ENCODE data around the gene CDC42EP2. TPM values are rescaled to one million over a fixed set of nuclear protein-coding genes. Genes with fewer than 3 reads are reported as not detected.

Gene CDC42EP2
- polyA plus RNA-seq, 1 of the 3 experiments (the other 2 are of a cell fraction), result 8.1 TPM

- Histone ChIP-seq H4K20me1 (ENCODE audit: insufficient read depth) (peaks cover under 1% of the 10 kb centered on the region), H3K9me2 (no peaks in the 10 kb centered on the region), H3K27me3 (ENCODE audit: insufficient read depth) (no peaks in the 10 kb centered on the region), H3K9ac (no peak overlapping the region), H3K4me2 (no peak overlapping the region), H3K9me3 (no peaks in the 10 kb centered on the region), H3K4me3 (ENCODE audit: low read depth in 2 of 2, low read length in 1 of 2) (no peak overlapping the region), H3K36me3 (replicated peaks in 1 of 2; ENCODE audit: control insufficient read depth in 1 of 2, insufficient read depth in 2 of 2, low read length in 1 of 2) (no peaks in the 10 kb centered on the region), H2AFZ (ENCODE audit: low read depth) (no peak overlapping the region), H3K79me2 (ENCODE audit: insufficient read depth) (peaks cover 4% of the 10 kb centered on the region), H3K27ac (ENCODE audit: low read depth in 2 of 2, low read length in 1 of 2) (peak overlapping the region in 1 of 2 experiments; percentile 18; a peak in 1 of 4 replicates), H3F3A (replicated peaks; ENCODE audit: insufficient read depth) (peaks cover 16% of the 10 kb centered on the region), H3K4me1 (ENCODE audit: control insufficient read depth in 1 of 2, insufficient read depth in 2 of 2, low read depth in 1 of 2, low read length in 1 of 2) (peaks cover 10 to 28% of the 10 kb centered on the region in 2 experiments; a peak in 2 of 4 replicates)
- 92% methylated on average over 5 of the region's 6 CpGs for WGBS (ENCODE audit: low lambda C conversion rate)
- no peak for TF ChIP-seq REST (IDR thresholded peaks at IDR 0.05; ENCODE audit: low read depth, low read length)
- ChIA-PET POLR2A (interaction anchor here (1.0 to 1.3 kb wide), 3 partner anchors 8 to 23 kb away, joined by 3 to 5 read pairs (median 4); no protein-coding TSS in a partner anchor), CTCF (interaction anchor here (1.0 to 24.1 kb wide), 4 partner anchors 18 to 91 kb away, joined by 3 to 1118 read pairs (median 137); partner anchors contain the start of gene DPF2)
- no peak for DNase-seq
Measured at GRCh38 chr11:65310736-65311135, 3.9 kb upstream of the CDC42EP2 start.

- Histone ChIP-seq H3K9ac (no peak overlapping the region), H2AFZ (ENCODE audit: low read depth) (no peak overlapping the region), H3K9me2 (no peaks in the 10 kb centered on the region), H4K20me1 (ENCODE audit: insufficient read depth) (peaks cover 6% of the 10 kb centered on the region), H3K27ac (ENCODE audit: low read depth in 2 of 2, low read length in 1 of 2) (peak overlapping the region in 1 of 2 experiments; percentile 18; a peak in 1 of 4 replicates), H3K36me3 (replicated peaks in 1 of 2; ENCODE audit: control insufficient read depth in 1 of 2, insufficient read depth in 2 of 2, low read length in 1 of 2) (no peaks in the 10 kb centered on the region), H3F3A (replicated peaks; ENCODE audit: insufficient read depth) (peaks cover 11% of the 10 kb centered on the region), H3K79me2 (ENCODE audit: insufficient read depth) (peaks cover 9% of the 10 kb centered on the region), H3K9me3 (no peaks in the 10 kb centered on the region), H3K4me3 (ENCODE audit: low read depth in 2 of 2, low read length in 1 of 2) (no peak overlapping the region), H3K4me1 (ENCODE audit: control insufficient read depth in 1 of 2, insufficient read depth in 2 of 2, low read depth in 1 of 2, low read length in 1 of 2) (peaks cover 14 to 33% of the 10 kb centered on the region in 2 experiments; a peak in 2 of 4 replicates), H3K4me2 (no peak overlapping the region), H3K27me3 (ENCODE audit: insufficient read depth) (no peaks in the 10 kb centered on the region)
- DNase-seq, result no peak
- no peak for TF ChIP-seq GABPA (IDR thresholded peaks at IDR 0.05; ENCODE audit: low read depth)
- no peak for TF ChIP-seq TAF1 (IDR thresholded peaks at IDR 0.05; ENCODE audit: borderline replicate concordance, low read depth, low read length)
- TF ChIP-seq PBX3 (IDR thresholded peaks at IDR 0.05), result no peak
- TF ChIP-seq TCF12 (IDR thresholded peaks at IDR 0.05), result no peak
- no peak for TF ChIP-seq NRF1 (IDR thresholded peaks at IDR 0.05; ENCODE audit: low read depth, low read length)
- ChIA-PET CTCF (interaction anchor here (1.0 to 24.1 kb wide), 4 partner anchors 18 to 91 kb away, joined by 3 to 1118 read pairs (median 137); partner anchors contain the start of gene DPF2), POLR2A (interaction anchor here (1.0 to 1.3 kb wide), 3 partner anchors 9 to 23 kb away, joined by 3 to 5 read pairs (median 4); no protein-coding TSS in a partner anchor)
- 57% methylated on average over 3 of the region's 5 CpGs for WGBS (ENCODE audit: low lambda C conversion rate)
Measured at GRCh38 chr11:65311170-65311678, 3.4 kb upstream of the CDC42EP2 start.
